Kasumi-1 (cell line): Measurements from ENCODE around the gene CALR3.
"Not testable (repeated sequence)": the region's sequence is repeated elsewhere in the genome, so short reads cannot be mapped to it uniquely, and the experiment has no call there.

Experiments used
- DNase-seq, 2 experiments: peaks; one replicate each; lab custom pipeline; 2025; lab: John Stamatoyannopoulos, UW

Gene CALR3

DNA sequence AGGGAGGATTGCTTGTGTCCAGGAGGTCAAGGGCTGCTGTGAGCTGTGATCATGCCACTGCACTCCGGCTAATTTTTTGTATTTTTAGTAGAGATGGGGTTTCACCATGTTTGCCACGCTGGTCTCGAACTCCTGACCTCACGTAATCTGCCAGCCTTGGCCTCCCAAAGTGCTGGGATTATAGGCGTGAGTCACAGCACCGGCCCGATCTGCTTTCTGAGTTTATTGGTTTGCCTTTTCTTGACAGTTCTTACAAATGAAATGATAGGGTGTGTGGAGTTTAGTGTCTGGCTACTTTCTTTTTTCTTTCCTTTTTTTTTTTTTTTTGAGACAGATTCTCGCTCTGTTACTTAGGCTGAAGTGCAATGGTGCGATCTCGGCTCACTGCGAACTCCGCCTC, 1.1 kb upstream of the CALR3 start:
- no peak for DNase-seq

DNA sequence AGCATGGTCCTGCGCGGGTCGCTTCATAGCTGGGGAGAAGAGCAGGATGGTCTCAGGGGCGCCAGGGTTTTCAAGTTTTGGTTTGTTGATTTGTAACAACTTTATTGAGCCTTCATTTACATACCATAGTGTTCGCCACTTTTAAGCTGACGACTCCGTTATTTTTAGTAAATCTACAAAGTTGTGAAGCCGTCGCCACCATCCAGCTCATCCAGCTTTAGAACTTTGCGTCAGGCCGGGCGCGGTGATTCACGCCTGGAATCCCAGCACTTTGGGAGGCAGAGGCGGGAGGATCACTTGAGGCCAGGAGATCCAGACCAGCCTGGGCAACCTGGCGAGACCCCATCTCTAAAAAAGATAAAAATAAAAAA, 631 bp upstream of the CALR3 start:
- DNase-seq: no peak

DNA sequence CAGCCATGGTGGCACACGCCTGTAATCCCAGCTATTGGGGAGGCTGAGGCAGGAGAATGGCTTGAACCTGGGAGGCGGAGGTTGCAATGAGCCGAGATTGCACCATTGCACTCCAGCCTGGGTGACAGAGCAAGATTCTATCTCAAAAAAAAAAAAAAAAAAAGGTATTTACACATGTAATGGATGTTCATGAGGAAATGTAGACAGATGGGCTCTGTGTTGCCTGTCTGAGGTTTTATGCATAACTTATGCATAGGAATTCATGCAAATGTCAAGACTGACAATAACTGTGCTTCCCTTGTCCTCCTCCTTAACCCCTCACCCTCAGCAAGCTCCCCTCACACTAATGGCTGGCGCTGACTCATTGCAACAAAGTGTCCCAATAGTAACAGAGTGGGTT, 9.5 kb downstream of the CALR3 start:
- DNase-seq: not testable (repeated sequence)

DNA sequence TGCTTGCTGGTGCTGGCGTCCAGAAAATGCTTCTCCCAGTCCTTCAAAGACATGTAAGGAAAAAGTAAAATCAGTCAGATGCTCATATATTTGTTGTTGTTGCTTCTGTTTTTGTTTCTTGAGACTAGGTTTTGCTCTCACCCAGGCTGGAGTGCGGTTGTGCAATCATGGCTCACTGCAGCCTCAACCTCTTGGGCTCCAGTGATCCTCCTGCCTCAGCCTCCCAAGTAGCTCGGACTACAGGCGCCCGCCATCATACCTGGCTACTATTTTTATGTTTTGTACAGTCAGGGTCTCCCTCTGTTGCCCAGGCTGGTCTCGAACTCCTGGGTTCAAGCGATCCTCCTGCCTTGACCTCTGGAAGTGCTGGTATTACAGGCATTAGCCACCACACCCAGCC, 13.2 kb downstream of the CALR3 start:
- no peak for DNase-seq

DNA sequence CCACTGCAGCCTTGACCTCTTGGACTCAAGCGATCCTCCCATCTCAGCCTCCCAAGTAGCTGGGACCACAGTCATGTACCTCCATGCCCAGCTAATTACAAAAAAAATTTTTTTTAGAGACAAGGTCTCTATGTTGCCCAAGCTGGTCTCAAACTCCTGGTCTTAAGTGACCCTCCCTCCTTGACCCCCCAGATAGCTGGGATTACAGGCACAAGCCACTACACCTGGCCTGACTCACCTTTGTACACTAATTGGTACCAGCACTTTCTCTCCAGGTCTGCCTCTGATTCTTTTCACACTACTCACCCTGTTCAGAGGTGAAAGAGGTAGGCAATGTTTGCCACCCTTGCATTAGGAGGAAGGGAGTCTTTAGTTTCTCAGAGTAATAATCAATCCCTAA, 18.7 kb downstream of the CALR3 start:
- no peak for DNase-seq

DNA sequence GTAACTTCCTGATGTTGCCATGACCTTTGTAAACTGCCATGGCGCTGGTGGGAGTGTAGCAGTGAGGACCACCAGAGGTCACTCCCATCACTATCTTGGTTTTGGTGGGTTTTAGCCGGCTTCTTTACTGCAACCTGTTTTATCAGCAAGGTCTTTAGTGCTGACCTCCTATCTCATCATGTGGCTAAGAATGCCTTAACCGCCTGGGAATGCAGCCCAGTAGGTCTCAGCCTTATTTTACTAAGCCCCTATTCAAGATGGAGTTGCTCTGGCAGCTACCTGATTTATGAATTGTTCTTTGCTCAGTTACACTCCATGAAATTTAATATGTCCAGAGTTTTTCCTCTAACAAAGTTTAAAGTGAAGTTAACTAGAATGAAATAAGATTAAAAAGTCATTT, 19.6 kb downstream of the CALR3 start:
- DNase-seq: no peak

DNA sequence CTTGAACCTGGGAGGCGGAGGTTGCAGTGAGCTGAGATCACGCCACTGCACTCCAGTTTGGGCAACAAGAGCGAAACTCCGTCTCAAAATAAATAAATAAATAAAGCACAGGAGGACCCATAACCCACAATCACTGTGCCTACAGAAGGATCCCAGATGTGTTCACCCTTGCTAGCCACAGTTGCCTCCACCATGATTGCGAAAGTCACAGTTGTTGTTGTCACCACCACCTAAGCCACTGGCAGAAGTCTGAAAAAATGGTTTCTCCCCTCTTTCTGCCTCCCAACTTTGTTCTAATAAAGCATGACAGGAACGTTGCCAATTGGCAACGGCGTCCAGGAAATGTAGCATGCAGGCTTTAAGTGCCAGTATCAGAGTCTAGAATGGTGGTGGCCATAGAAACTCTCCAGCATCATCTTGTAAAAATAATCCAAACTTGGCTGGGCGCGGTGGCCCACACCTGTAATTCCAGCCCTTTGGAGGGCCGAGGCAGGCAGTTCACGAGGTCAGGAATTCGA, 22.0 kb downstream of the CALR3 start:
- DNase-seq: no peak

DNA sequence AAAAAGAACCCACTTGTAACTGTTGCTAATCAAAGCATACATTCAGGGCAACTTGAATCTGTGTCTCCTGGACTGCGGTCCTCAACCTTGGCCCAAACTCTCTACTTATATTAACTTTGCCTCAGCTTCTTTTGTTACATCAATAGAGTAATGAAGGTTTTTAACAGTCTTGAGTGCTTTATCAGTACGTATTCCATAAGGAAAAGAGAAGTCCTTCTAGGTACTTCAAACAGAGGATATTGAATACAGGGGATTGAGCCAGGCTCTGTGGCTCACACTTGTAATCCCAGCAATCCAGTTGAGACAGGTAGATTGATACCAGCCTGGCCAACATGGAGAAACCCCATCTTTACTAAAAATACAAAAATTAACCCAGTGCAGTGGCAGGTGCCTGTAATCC, 23.0 kb downstream of the CALR3 start:
- no peak for DNase-seq

DNA sequence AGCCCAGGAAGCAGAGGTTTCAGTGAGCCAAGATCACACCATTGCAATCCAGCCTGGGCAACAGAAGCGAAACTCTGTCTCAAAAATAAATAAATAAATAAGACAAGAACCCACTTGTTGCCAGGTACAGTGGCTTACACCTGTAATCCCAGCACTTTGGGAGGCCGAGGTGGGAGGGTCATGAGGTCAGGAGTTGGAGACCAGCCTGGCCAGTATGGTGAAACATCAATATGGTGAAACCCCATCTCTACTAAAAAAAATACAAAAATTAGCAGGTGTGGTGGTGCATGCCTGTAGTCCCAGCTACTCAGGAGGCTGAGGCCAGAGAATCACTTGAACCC, 23.4 kb downstream of the CALR3 start:
- DNase-seq: not testable (repeated sequence)

DNA sequence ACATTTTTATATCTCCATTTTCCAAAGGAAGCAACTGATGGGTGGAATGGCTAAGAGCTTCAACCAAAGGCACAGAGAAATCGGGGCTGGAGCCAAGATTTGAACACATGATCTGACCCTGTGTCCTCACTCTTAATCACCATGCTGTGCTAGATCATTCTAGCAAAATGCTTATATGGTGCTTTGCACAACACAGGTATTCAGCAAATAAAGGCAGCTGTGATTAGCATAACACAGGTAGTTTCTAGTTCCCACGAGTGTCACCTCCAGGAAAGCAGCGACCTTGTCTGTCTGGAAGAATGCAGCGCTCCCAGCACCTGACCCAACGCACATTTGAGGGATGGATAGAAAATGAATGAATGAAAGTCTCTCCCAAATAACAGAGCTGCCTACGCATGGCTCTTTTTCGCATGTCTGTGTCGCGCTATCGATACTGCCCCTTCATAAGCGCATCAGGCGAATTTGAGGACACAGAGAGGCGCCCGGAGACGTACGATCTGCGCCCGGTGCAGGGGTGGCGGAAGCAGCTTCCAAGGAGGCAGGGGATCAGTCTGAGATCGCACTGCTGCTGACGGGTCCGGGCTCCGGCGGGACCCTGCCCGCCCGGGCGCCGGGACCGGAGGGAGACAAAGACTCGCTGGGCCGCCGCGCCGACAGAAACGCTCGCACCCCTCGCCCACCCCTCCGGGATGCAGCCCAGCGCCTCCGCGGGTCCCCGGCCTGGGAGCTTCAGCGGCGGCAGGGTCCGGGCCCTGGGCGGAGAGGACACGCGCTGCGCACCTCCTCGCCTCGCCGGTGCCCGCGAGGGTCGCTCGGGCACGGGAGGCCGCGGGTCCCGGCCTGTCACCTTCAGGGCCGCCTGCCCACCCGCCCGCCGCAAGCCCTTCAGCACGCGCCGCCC, 24.8 kb downstream of the CALR3 start:
- peak in 1 of 2 experiments; percentile 14 for DNase-seq

DNA sequence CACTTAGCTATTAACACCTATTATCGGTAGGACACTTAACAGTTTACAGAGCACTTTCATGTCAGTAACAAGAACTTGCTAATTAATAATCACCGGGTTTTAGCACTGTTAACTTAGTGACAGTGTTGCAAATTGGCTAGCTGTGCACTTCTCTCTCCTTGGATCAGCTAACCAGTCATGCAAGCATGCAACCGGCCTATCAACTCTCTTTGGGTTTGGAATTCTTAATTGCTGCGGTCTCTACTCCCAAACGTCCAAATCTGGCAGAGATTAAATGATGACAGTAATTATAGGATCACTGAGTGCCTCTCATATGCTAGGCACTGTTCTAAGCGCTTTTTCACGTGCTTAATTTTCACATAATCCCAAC, 25.4 kb downstream of the CALR3 start:
- no peak for DNase-seq

DNA sequence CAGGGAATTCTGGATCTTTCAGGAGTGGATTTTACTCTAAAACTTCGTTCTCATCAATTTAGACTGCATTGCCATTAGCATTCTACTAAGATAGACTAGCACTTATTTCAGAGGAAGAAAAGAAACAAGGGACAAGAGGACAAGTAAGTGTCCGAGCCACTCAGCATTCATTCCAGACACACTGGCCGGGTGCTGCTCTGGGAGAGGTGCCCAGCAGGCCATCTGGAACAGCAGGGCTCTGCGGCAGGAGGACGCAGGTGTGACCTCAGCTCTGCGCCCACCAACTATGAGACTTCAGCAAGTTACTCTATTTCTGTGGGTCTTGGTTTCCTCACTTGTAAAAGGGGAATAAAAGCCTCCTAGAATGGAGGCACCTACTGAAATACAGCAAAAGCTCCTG, 28.4 kb downstream of the CALR3 start:
- no peak for DNase-seq

DNA sequence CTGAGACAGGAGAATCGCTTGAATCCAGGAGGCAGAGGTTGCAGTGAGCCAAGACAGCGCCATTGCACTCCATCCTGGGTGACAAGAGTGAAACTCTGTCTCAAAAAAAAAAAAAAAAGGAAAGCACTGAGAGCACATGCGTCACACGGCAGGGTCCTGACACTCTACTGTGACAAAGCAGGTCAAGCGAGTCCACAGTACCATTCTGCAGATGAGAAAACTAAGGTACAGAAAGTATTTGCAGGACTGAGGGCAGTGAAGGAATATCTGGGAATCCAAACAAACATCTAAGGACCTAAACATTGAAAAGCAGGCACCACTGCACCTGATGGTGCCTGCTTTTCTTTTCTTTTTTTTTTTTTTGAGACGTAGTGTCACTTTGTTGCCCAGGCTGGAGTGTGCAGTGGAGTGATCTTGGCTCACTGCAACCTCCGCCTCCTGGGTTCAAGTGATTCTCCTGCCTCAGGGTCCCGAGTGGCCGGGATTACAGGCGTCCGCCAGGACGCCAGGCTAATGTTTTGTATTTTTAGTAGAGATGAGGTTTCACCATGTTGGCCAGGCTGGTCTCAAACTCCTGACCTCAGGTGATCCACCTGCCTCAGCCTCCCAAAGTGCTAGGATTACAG, 29.1 kb downstream of the CALR3 start:
- DNase-seq: not testable (repeated sequence)

DNA sequence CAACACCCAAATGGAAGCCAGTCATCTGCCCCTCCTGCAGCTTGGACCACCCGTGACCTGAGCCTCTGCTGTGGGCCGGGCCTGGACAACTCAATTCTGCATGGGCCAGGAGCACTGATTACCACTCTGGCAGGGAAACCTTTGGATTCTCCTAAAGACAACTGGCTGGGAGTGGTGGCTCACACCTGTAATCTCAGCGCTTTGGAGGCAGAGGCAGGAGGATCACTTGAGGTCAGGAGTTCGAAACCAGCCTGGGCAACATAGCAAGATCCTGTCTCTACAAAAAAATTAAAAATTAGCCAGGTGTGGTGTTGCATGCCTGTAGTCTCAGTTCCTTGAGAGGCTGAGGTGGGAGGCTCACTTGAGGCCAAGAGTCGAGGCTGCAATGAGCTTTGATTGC, 30.7 kb downstream of the CALR3 start:
- DNase-seq: no peak

DNA sequence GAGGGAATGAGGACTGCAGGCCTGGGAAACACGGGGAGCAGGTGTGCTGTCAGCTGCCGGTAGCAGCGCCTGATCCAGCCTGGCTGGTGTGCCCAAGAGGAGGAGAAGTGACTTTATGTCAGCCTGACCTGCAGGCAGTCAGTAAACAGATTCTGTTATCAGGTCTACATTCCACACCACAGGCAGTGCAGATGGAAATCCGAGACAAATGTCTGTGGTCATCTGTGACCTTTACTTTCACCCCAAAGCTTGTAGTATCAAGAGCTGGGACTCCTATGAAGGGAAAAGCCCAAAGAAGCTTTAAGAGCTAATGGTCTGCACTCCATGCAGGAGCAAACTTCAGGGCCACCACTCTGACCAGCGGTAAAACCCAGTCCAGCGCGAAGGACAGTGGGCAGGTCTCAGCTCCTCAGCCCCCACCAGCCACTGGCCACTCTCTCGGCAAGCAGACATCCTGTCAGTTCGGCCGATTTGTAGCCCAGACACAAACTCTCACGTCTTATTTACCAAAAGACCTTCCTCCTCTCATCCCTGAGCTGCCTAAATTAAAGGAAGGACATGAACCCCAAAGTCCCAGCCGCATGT, 31.9 kb downstream of the CALR3 start:
- no peak for DNase-seq

DNA sequence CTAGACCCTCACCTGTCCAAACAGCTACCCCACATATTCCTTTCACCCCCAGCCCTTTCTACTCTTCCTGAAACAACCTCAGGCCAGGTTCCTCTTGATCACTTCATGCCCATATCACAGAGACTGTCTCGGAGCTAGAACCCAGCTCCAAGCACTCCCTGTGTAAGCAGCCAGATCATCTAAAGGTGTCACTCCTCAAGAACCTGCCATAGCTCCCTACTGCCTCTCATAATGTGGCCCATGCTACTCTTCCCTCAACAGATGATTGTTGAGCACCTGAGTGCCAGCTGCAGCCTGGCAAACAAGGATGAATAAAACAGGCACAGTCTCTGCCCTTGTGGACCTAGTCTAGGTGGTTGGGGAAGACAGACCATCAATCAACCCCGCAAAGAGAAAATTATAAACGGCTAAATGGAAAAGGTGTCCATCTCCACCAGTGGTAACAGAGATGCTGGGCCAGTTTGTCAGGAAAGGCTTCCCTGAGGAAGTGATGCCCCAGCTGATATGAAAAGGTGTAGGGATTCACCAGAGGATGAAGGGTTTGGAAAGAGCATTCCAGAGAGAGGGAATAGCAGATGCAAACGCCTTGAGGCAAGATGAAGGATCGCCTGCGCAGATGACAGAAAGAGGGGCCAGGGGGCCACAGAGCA, 32.5 kb downstream of the CALR3 start:
- no peak for DNase-seq

DNA sequence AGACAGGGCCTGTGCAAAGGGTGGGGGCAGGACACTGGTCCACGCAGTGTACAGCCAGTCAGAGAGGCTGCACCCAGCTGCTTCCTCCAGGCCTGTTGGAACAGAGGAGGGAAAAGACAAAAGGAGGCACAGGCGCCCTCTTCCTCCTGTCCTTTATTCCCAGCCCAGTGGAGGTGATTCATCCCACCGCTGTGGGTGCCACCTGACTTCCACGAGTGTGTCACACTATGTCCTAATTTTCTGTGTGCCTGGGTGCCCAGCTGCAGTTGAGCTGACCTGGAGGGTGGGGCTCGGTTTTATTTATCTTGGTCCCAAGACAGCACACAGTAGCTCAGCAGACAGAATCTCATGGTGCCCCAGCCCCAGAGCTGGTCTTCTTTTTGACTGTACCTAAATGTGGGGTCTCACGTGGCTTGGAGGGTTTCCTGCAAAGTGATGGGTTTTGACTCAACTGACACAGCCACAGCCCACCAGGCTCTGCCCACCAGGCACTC, 33.2 kb downstream of the CALR3 start:
- no peak for DNase-seq

DNA sequence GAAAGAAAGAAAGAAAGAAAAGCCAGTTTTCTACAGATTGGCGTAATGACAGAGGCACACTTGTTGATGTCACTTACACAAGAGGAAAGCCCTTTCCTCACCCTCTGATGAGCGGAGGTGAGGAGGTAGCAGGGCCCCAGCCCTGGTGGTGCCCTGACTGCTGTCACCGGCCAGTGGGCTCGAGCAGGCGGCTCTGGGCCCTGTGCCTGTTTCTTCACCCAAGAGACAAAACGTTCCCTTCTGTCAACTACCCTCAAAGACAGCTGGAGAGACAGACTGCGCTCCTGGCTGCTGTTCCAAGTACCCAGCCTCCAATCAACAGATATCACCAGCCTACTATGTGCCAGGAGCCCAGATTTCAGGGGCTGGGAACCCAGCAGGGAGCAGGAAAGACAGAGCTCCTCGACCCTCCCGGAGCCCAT, 34.3 kb downstream of the CALR3 start:
- DNase-seq: no peak

DNA sequence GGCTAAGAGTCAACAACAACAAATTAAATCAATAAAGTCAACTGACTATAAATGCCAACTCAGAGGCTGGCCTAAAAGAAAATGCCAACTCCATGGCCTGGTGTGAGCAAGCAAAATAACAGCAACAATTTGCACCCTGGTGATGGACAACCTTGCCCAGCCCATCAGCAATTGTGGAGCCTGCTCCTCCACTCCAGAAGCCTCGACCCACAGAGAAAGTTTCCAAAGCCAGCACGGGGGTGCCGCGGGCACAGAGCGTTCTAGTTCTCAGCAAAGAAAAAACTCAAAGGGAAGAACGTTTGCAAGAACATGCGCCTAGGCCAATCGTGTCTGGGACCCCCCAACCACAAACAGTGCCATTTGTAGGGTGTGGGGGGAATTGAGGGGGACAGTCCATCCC, 35.5 kb downstream of the CALR3 start:
- no peak for DNase-seq

DNA sequence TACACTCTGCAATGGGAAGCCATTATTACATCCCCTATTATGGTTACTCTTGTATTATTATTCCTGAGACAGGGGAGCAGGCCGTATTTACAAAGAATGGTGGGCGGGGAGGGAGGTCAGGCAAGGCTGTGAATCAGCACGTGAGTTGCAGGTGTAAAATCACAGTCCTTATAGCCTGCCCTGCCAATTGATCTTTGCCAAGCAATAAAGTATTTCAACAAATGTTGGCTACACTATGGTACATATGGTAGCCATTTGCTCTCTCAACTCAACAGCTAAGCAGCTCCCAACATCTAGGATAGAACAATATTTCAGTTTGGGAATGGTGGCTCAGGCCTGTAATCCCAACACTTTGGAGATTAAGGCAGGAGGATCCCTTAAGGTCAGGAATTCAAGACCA, 36.3 kb downstream of the CALR3 start:
- no peak for DNase-seq

DNA sequence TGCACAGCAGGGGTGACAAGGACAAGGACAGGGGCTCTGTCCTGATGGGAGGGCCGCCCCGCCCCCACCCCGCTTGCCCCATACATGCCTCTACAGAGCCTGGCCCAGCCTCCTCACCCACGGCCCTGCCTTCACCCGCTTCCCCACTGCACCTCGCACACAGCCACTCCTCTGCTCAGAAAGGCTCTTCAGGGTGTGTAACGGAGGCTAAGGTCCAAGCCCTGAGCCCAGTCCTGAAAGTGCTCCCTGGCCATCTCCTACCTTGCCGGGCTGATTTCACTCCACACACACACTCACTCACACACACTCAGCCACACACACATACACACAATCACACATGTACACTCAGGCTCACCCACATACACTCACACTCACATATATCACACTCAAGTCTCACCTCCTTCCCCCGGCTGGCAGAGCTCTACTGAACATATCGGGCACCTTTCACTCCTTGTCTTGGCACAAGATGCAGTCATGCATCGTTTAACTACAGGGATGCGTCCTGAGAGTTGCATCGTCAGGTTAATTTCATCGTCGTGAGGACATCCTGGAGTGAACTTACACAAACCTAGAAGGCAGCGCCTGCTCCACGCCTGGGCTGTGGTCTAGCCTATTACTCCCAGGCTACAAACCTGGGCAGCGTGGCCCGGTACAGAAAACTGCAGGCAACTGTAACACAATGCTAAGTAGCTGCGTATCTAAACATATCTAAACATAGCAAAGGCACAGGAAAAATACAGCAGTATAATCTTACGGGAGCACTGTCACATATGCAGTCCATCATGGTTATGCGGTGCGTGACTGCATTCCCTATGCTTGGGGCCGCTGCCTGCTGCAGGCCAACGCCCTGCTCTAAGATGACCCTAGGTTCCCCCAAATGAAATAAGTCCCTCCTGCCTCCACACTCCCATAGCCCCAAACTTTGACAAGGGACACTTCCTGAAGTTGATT, 37.3 kb downstream of the CALR3 start:
- no peak for DNase-seq
